NCI-H2107 treated with DMSO at 0.1 percent for 48 hours (cell line): ENCODE data around the gene PI4K2B.
A peak's percentile ranks its signal among the peaks of the same experiment; 100 is the strongest.
"Not testable (repeated sequence)": the region's sequence is repeated elsewhere in the genome, so short reads cannot be mapped to it uniquely, and the experiment has no call there.

Source experiments
- DNase-seq: peaks from one replicate; lab custom pipeline; 2025; ENCODE audit not compliant: unreplicated experiment; lab: John Stamatoyannopoulos, UW

PI4K2B gene

GRCh38 chr4:25240754-25241210 is 6.9 kb downstream of the PI4K2B start:
- not testable (repeated sequence) for DNase-seq

DNA sequence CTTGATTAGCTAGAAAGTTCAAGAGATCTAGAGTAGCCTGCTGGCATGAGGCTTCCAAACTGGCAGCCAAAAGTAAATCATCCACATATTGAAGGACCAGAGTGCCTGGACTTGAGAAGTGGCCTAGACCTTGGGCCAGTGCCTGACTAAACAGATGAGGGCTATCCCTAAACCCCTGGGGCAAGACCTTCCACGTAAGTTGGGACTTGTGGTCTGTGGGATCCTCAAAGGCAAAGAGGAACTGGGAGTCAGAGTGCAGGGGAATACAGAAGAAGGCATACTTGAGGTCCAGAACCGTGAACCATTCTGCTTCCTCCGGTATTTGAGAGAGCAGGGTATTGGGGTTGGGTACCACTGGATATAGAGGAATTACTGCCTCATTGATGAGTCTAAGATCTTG is 8.4 kb downstream of the PI4K2B start:
- DNase-seq: not testable (repeated sequence)

GRCh38 chr4:25245181-25245580 is 11.3 kb downstream of the PI4K2B start:
- DNase-seq: no peak

DNA sequence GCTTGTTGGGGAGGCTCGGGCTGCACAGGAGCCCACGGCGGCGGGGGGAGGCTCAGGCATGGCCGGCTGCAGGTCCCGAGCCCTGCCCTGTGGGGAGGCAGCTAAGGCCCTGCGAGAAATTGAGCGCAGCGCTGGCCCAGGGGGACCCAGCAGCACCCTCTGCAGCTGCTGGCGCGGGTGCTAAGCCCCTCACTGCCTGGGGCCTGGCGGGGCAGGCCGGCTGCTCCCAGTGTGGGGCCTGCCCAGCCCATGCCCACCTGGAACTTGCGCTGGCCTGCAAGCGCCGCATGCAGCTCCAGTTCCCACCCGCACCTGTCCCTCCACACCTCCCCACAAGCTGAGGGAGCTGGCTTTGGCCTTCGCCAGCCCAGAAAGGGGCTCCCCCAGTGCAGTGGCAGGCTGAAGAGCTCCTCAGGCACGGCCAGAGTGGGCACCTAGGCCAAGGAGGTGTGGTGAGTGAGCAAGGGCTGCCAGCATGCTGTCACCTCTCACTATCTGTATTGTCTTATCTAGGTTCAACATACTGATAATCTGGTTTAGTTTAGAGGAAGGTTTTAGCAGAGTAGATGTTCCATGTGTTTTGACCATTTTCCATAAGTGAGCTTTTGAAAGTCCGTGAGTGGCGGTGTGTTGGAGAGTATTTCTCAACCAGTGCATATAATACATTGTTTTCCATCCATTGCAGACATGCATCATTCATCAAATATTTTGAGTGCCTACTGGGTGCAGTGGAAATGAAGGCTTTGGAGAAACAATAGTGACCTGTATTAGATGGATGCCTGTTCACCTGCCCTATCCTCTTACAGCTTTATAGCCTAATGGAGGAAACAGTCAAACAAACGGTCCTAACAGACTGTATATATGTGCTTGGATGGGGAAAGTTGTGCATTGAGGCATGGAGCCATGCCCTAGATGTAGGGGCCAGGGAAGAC is 13.1 kb downstream of the PI4K2B start:
- DNase-seq: no peak

GRCh38 chr4:25248875-25249274 is 15.0 kb downstream of the PI4K2B start:
- DNase-seq: not testable (repeated sequence)

DNA sequence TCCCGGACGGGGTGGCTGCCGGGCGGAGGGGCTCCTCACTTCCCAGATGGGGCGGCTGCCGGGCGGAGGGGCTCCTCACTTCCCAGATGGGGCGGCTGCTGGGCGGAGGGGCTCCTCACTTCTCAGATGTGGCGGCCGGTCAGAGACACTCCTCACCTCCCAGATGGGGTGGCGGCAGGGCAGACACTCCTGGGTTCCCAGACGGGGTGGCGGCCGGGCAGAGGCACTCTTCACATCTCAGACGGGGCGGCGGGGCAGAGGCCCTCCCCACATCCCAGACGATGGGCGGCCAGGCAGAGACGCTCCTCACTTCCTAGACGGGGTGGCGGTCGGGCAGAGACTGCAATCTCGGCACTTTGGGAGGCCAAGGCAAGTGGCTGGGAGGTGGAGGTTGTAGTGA is 15.7 kb downstream of the PI4K2B start:
- not testable (repeated sequence) for DNase-seq

DNA sequence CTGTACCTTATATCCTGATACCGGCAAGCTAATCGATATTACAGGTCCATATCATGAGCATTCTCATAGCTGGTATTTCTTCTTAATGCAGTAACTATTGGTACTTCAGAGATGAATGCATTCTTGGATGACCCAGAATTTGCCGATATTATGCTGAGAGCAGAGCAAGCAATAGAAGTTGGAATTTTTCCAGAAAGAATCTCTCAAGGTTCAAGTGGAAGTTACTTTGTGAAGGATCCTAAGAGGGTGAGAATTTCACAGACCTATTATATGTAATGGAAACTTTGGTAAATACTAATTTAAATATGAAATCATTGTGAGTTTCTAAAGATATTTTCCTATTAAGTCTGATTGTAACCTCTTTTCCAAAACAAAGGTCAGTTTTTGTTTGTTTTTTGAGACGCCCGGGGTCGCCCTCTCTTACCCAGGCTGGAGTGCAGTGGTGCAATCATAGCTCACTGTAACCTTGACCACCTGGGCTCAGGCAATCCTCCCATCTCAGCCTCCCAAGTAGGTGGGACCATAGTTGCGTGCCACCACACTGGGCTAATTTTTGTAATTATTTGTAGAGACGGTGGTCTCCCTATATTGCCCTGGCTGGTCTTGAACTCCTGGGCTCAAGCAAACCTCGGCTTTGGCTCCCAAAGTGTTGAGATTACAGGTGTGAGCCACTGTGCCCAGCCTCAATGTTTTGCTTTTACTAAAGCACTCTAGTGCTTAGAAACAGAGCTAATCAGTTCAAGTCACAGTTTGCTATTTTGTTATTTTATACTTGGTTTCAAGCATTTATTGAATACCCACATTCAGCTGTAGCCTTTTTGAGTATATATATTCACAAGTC is 18.6 kb downstream of the PI4K2B start:
- DNase-seq: no peak

DNA sequence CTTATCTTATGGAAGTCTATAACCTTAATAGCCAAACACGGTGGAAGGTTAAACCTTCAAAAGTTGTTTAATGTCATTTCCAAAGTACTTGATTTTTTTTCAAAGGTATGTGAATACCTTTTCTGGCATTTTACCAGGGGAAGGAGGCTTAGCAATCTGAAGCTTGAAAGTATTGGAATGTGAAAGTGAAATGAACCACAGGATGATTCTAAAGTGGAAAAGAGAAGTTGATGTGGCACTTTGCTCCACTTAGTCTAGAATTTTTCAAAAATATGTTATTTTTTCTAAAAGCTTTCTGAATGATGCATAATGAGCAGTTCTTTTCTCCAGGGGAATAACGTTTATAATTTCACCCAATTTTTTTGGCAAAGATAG is 19.2 kb downstream of the PI4K2B start:
- no peak for DNase-seq

GRCh38 chr4:25253786-25254185 is 20.0 kb downstream of the PI4K2B start:
- not testable (repeated sequence) for DNase-seq

DNA sequence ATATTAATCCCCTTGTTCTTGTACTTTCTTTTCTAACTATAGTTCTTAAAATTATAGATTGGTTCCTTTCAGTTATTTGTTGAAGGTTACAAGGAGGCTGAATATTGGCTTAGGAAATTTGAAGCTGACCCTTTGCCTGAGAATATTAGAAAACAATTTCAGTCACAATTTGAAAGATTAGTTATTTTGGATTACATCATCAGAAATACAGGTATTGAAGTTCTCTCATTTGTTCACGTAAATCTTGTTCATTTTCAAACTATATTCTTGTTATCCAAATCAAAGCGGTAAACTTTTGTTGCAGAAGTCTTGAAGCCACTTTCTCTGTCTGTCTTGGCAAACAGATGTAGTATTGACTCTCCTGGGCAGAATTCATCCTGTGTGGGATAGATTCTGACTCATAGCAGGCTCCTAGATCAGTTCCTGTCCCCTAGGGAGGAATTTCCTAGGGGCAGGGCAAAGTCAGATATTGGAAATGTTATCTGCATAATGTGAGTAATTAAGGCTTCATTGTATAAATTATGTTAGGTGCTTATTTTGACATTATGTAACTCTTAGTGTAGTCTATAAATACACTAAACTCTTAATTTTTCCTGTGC is 25.2 kb downstream of the PI4K2B start:
- DNase-seq: no peak

DNA sequence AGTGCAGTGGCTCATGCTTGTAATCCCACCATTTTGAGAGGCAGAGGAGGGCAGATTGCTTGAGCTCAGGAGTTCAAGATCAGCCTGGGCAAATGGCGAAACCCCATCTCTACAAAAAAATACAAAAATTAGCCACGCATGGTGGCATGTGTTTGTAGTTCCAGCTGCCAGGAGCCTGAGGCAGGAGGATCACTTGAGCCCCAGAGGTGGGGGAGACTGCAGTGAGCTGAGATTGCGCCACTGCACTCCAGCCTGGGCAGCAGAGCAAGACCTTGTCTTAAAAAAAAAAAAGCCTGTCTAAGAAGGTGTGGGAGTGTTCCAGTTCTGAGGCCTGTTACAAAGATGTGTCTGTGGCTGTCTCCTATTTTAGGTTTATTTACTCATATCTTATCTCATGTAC is 38.0 kb downstream of the PI4K2B start:
- DNase-seq: no peak

DNA sequence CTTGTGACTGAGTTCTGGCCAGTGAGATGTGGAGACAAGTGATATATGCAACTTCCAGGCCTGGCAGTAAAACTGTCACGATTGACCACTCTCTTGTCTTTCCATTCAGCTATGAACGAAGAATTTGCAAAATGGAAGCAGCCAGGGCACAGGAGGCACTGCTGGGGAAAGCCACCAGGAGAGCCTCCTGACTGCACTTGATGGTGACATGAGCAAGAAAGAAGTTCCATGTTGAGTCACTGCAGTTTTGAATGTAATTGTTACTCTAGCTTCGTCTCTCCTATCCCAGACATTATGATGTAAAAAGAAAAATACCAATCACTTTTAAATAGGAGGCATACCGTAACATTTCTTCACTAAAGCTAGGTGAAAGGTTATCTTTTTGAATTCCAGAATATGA is 46.4 kb downstream of the PI4K2B start:
- DNase-seq: no peak

DNA sequence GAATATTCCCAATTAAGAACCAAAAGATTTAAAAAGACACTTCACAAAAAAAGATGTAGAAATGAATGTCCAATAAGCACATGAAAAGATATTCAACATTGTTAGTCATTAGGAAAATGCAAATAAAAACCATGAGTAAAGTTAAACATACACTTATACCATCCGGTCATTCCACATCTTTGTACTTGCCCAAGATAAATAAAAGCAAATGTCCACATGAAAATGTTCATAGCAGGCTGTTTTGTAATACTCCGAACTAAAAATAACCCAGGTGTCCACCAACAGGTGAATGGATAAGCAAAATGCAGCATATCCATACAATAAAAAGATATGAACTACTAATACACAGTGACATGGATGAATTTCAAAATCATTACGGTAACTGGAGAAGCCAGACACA is 50.1 kb downstream of the PI4K2B start:
- DNase-seq: no peak

- DNase-seq: no peak
Observed at GRCh38 chr4:25284466-25284865, 50.6 kb downstream of the PI4K2B start.

DNA sequence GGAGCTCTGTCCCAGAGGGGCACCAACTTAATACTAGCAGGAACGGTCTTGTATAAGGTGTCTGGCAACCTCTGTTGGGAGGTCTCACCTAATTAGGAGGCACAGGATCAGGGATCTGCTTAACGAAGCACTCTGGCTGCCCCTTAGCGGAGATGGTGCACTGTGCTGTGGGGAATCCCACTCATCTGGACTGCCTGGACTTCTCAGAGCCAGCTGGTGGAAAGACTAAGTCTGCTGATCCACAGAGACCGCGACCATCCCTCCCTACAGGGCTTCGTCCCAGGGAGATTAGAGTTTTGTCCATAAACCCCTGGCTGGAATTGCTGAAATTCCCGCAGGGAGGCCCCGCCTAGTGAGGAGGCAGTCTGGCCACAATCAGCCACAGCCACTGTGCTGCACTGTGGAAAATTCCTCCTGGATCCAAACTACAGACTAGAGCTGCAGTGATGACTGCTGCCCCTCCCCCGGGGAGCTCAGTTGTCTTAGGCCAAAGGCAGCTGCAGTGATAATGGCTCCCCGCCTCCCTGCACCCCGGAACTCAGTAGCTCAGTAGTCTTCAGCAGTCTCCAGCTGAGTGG is 56.7 kb downstream of the PI4K2B start:
- no peak for DNase-seq

DNA sequence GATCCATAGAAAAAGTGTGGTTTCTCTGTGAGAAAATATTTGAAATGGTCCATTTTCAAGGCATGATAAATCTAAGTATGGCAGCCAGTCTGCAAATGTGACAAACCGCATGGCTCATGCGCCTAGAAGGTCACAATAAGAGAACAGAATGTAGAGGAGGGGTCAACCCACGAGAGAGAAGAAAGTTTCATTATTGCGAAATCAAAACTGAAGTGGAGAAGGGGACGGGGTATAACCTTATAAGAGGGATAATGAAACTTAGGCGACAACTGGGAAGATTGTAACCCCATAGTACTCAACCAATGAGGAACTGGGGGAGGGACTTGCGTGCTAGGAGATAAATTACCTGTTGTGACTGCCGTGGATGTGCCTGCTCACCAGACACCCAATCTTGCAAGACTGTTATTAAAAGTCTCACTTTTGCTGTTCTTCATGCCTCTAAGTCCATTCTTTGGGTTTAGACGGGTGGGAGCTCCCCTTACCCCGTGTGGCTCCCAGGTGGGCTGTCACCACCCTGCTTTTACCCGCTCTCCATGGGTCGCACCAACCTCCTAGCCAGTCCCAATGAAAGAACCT is 57.4 kb downstream of the PI4K2B start:
- DNase-seq: no peak

DNA sequence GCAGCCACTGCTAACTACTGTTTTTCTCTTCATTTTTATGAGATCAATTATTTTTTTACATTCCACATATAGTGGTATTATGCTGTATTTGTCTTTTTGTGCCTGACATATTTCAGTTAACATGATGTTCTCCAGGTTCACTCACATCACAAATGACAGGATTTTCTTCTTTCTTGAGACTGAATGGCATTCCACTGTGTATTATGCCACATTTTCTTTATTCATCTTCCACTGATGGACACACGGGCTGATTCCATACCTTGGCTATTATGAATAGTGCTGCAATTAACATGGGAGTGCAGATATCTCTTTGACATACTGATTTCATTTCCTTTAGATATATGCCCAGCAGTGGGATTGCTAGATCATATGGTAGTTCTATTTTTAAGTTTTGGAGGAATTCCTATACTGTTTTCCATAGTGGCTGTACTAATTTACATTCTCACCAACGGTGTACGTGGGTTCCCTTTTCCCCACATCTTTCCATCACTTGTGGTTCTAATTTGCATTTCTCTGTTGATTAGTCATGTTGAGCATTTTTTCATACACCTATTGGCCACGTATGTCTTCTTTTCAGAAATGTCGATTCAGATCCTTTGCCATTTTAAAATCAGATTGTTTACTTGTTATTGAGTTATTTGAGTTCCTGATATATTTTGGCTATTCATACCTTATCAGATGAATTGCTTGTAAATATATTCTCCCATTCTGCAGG is 63.9 kb downstream of the PI4K2B start:
- no peak for DNase-seq

- DNase-seq: peak; percentile 51
Observed at GRCh38 chr4:25299476-25300203, 65.8 kb downstream of the PI4K2B start.

GRCh38 chr4:25301471-25301870 is 67.6 kb downstream of the PI4K2B start:
- DNase-seq: no peak
